GM18505 (cell line): ENCODE measurements around the gene CDH4.
"Not testable (repeated sequence)": the region's sequence is repeated elsewhere in the genome, so short reads cannot be mapped to it uniquely, and the experiment has no call there.

ENCODE experiments used
- ATAC-seq: cut with Tn5 transposase; IDR thresholded peaks from one replicate; pipeline ENCODE4 v1.9.1; 2021; ENCODE audit not compliant: unreplicated experiment
- POLR2A ChIP-seq: IDR thresholded peaks from 4 replicates; pipeline ENCODE4 v1.6.1; 2011; ENCODE audit warnings: borderline replicate concordance; ENCODE audit not compliant: insufficient read depth, insufficient read length; ENCODE audit errors: extremely low read depth

CDH4 gene

DNA sequence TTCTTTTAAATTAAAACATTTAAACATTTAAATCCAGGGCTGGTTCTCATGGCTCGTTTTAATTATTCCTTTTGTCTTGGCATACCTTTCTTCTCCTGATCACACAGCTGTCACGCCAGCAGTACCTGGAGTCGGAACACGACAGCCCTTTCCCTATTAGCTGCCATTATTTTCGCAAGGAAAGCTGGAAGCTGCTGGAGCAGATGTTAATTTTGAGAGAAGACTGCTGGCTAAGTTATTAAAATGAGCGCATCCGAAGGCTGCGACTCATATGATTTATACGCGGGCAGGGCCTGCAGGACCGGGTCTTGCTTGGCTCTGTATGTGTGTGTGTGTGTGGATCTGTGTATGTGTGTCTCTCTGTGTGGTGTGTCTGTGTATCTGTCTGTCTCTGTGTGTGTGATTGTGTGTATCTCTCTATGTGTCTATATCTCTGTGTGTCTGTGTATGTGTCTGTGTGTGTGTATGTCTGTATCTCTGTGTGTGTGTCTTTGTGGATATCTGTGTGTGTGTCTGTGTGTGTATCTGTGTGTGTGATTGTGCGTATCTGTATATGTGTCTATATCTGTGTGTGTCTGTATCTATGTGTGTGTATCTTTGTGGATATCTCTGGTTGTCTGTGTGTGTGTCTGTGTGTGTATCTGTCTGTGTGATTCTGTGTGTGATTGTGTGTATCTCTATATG lies 191.5 kb downstream of the CDH4 start:
- TF ChIP-seq POLR2A, result no peak
- ATAC-seq, result no peak

DNA sequence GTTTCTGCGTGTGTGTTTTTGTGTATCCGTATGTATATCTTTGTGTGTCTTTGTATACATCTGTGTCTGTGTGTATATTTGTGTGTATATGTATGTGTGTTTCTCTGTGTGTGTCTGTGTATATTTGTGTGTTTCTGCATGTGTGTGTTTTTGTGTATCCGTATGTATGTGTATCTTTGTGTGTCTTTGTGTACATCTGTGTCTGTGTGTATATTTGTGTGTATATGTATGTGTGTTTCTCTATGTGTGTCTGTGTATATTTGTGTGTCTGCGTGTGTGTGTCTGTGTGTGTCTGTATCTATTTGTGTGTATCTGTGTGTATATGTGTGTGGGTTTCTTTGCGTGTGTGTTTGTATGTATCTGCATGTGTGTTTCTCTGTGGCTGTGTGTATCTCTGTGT lies 192.6 kb downstream of the CDH4 start:
- ATAC-seq, result no peak
- no peak for TF ChIP-seq POLR2A

DNA sequence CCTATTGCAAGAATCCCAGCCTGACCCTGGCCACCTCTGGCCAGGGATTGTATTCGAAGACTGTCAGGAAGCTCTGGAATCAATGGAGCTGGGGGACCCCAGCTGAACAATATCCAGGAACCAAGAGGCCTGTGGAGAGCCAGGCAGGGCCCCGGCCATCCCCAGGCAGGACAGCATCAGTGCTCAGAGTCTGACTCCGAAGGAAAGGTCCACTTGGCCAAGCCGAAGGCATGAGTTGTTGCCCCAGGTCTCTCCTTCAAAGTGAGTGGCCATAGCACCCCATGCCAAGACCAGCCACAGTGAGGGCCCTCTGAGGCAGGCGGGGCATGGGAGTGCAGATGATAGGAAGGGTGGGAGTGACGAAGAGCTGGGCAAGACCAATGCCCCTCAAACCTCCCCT lies 193.1 kb downstream of the CDH4 start:
- ATAC-seq, result no peak
- TF ChIP-seq POLR2A, result no peak

DNA sequence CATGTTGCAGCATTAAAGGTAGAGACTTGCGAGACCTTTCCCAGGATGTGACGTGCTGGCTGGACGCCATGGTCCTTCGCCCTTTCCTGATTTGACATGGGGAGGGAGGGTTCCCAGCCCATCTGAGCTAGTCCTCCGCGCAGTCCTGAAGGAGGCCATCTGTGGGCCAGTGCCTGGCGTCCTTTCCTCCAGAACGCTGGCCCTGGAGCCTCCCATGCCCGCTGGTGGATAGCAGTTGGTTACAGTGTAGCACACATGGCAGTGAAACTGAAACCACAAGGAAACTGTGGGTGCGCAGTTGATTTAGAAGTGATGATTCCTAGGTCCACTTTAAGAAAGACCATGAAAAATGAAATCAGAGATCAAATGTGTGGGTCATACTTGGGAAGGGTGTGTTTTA lies 193.7 kb downstream of the CDH4 start:
- TF ChIP-seq POLR2A, result no peak
- no peak for ATAC-seq

DNA sequence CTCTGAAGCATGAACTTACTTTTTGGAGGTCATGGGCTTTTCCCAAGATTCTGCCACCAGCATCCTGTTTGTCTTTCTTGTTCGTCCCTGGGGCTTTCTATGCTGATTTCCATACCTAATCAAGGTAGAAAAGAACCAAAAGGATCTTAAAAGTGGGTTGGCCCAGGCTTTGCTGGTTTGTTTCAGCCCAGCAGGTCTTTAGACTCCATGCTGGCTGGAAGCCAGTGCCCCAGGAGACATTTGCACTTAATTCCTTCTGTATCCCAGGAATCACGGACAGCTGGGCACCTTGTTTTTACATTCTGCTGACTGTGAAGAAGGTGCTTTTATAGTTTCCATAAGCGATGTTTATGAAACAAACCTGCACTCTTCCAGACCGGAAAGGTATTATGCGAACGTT lies 195.9 kb downstream of the CDH4 start:
- ATAC-seq, result no peak
- TF ChIP-seq POLR2A, result no peak

DNA sequence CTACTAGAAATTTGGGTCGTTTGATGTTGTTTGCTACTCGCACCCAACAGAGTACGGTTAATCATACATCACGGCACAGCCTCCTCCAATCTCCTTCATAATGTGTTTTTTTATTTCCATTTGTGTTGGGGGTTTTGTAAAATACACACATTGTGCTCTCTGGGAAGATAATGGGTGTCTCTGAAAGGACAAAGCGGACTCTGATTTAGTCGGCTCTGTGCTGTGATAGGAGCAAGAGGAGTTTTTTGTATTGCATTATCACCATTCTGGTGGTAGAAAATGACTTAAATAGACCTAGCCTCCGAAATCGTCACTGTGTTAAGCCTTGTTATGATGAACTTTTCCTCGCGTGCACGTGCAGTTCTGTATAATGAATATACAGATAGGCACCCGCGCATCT lies 196.3 kb downstream of the CDH4 start:
- TF ChIP-seq POLR2A, result no peak
- no peak for ATAC-seq

DNA sequence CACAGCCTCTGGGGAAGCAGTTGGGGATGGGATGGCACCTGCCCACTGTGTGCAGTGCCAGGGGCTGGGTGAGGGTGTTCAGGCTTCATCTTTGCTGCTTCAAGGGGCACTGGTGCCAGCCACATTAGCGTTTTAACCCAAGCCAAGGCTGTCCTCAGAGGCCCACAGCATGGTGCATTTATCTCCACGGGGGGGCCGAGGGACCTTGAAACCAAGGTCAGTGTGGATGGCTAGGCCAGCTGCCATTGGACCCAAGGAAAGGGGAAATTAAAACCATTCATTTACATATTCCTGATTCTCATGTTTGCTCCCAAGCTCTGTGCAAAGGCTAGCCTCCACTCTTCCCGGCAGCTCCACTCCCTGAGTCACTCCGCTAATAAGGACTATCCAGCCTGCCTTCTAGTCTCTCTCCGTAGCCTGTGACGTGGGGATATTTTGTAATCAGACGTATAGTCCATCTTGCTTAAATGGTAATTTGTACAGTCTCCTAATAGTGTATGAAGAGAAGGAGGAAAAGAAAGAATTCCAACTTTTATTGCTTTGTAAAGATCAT lies 197.1 kb downstream of the CDH4 start:
- ATAC-seq, result no peak
- TF ChIP-seq POLR2A, result no peak

DNA sequence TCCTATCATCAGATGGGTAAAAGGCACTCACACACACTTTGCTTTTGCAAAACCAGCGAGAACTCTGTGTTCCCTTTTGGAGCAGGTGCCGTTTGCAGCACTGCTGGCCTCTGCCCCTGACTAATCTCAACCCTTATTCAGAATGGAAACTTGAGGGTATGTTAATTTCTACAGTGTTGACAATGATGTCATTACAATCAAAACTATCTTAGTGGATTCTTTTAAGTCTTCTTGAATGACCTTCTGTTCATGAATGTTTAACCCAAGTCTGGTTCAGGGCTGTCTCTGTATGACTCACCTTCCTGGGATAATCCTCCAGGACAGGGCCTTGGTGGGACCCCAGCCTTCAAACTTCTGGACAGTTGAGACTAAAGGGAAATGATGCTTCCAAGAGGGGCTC lies 197.9 kb downstream of the CDH4 start:
- TF ChIP-seq POLR2A, result no peak
- no peak for ATAC-seq

DNA sequence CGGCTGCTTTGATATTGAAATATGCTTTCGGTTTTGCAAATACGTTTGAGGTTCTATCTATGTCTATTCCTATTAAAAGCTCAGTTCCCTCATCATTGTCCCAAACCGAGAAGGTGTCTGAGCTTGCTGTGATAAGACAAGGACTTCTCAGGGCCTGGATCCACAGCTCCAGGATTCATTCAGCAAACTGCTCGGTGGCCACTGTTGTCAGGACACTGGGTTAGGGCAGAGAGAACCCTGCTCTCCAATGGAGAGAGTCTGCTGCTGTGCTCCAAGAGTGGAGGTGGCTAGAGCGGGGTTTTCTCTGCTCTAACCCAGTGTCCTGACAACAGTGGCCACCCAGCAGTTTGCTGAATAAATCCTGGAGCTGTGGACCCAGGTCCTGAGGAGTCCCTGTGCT lies 198.5 kb downstream of the CDH4 start:
- no peak for TF ChIP-seq POLR2A

DNA sequence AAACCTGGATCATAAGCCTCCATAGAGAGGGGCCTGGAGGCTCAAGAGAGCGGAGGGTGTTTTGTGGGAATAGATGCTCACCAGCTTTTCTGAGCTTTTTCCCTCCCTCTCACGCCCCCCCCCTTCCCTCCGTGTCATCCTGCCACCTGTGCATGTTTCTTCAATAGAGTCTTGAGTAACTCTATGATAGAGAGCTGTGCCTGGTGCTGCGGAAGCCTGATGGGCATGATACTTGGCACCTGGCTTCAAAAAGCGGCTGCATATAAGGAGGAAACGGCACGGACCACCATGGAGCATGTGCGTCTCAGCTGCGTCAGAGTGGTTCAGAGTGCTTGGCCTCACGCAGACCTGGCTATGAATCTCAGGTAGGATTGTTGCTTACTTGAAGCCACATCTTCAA lies 198.9 kb downstream of the CDH4 start:
- ATAC-seq, result no peak

More for the DNA sequence above, 198.5 kb downstream of the CDH4 start:
- ATAC-seq, result no peak

DNA sequence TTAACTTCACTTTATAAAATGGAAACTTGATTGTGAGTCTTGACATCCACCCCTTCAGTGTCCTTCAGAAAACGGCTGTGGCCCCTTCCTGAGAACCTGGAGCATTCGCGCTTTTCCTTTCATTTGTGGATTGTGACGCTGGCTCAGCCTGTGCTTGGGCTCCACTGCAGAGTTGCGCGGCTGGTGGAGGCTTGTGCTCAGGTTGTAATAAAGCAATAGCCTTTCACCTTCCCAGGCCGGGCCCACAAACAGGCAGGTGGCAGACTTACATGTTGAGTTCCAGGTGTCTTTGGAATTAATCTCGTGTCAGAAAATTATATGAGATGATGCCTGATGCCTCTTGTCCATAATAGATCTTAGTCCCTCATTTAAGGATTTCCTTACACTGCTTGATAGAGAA lies 199.9 kb downstream of the CDH4 start:
- ATAC-seq, result no peak
- TF ChIP-seq POLR2A, result no peak

More for the DNA sequence above, 198.9 kb downstream of the CDH4 start:
- TF ChIP-seq POLR2A, result no peak

DNA sequence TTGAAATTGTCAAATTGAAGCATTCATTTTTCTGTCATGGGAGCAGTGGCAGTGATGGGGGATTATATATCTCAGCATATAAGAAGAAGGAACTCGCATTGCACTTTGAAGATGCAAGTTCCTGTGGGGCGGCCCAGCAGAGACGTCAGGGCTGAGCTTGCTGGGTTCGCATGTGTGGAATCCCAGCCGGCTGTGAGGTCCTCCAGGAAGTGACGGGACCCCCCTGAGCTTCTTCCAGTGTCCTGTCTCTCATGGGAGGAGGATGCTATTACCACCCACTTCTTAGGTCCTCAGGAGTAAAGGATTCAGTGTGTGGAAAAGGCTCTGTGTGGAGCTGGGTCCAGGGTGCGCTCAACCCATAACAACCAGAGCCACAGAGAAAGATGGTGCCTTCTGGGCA lies 201.2 kb downstream of the CDH4 start:
- no peak for ATAC-seq
- no peak for TF ChIP-seq POLR2A

DNA sequence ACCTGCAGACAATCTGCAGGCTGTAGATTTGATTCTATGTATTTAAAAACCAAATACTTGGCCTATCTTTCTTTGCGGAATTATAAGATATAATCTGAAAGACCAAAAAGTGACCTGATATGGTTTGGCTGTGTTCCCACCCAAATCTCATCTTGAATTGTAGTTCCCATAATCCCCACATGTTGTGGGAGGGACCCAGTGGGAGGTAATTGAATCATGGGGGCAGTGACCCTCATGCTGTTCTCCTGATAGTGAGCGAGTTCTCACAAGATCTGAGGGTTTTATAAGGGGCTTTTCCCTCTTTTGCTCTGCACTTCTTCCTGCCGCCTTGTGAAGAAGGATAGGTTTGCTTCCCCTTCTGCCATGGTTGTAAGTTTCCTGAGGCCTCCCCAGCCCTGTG lies 201.6 kb downstream of the CDH4 start:
- not testable (repeated sequence) for ATAC-seq

DNA sequence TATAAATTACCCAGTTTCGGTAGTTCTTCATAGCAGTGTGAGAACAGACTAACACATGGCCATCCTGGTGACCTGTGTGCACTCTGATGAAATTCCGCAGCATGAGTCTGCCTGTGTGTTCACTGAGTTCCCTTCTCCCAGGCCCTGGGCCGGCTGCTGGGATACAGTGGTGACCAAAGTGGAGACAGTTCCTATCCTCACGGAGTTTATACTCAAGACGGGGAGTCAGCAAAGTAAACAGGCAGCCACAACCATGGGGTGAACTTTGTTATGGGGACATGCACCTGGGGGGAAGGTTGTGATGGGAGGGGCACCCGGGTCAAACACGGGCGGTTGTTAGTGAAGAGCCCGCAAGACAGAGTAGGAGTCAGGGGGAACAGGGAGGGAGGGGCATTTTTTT lies 202.0 kb downstream of the CDH4 start:
- ATAC-seq, result no peak
- TF ChIP-seq POLR2A, result no peak
